Epithelial cell of esophagus (primary cell): ENCODE measurements around the gene STARD10.
A peak's percentile ranks its signal among the peaks of the same experiment; 100 is the strongest.

Experiments
- DNase-seq: peaks from one replicate; pipeline ENCODE4 v3.0.0; 2010; ENCODE audit warnings: low read depth
- H3K4me3 ChIP-seq: 2 replicates; pipeline ENCODE4 v1.5.1; 2011; ENCODE audit warnings: mild to moderate bottlenecking, low read length, control low read depth
- CTCF ChIP-seq: IDR thresholded peaks from 2 replicates; pipeline ENCODE4 v1.5.1; 2011; ENCODE audit warnings: low read depth, mild to moderate bottlenecking, low read length, control low read depth, inconsistent platforms; ENCODE audit not compliant: insufficient read depth; ENCODE audit errors: missing control alignments

STARD10 gene

GRCh38 chr11:72742513-72743320 lies 51.1 kb downstream of the STARD10 start:
- no peak for TF ChIP-seq CTCF
- no peak for DNase-seq
- H3K4me3 ChIP-seq: no peak overlapping the region

- TF ChIP-seq CTCF: no peak
- no peak overlapping the region for H3K4me3 ChIP-seq
- DNase-seq: peak; percentile 56
Measured at GRCh38 chr11:72741849-72742512, 51.9 kb downstream of the STARD10 start.

- no peak for TF ChIP-seq CTCF
- no peak overlapping the region for H3K4me3 ChIP-seq
- peak; percentile 40 for DNase-seq
Measured at GRCh38 chr11:72741429-72741833, 52.4 kb downstream of the STARD10 start.

- TF ChIP-seq CTCF: no peak
- no peak overlapping the region for H3K4me3 ChIP-seq
- no peak for DNase-seq
Measured at GRCh38 chr11:72740562-72741428, 53.1 kb downstream of the STARD10 start.

- DNase-seq: no peak
- TF ChIP-seq CTCF: no peak
- no peak overlapping the region for H3K4me3 ChIP-seq
Measured at GRCh38 chr11:72740060-72740424, 53.8 kb downstream of the STARD10 start.

- no peak for DNase-seq
- no peak overlapping the region for H3K4me3 ChIP-seq
- no peak for TF ChIP-seq CTCF
Measured at GRCh38 chr11:72739240-72740059, 54.4 kb downstream of the STARD10 start.
